ENCODE results near the gene PPIL6. TPM values are rescaled to one million over a fixed set of nuclear protein-coding genes. Genes with fewer than 3 reads are reported as not detected.

The PPIL6 gene
- total and polyA plus RNA-seq, 2 experiments from 2014 or later = 1.7 TPM

DNA sequence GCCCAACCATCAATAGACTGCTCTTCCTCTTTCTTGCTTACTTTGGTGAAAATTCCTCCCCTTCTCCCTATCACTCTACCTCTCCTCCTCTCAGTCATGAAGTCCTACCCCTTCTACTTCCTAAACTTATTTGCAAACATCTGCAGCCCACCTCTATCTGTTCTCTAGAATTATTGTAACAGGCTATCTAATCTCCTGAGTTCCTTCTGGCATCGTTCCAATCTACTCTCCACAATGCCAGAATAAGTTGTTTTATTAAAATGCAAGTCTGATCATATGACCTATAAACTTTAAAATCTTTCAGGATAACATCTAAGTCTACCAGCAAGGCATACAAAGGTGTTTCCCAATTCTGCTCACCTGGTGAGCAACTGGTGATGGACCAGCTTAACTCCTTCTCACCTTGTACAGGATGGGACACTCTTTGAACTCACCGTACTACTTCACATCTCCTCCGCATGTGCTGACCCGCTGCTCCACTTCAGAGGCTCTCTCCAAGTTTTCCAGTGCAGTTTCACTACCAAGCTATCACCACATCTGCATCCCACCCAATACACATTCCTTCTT lies 66.0 kb downstream of the PPIL6 start (continued):
- TF ChIP-seq, protein P1, sequence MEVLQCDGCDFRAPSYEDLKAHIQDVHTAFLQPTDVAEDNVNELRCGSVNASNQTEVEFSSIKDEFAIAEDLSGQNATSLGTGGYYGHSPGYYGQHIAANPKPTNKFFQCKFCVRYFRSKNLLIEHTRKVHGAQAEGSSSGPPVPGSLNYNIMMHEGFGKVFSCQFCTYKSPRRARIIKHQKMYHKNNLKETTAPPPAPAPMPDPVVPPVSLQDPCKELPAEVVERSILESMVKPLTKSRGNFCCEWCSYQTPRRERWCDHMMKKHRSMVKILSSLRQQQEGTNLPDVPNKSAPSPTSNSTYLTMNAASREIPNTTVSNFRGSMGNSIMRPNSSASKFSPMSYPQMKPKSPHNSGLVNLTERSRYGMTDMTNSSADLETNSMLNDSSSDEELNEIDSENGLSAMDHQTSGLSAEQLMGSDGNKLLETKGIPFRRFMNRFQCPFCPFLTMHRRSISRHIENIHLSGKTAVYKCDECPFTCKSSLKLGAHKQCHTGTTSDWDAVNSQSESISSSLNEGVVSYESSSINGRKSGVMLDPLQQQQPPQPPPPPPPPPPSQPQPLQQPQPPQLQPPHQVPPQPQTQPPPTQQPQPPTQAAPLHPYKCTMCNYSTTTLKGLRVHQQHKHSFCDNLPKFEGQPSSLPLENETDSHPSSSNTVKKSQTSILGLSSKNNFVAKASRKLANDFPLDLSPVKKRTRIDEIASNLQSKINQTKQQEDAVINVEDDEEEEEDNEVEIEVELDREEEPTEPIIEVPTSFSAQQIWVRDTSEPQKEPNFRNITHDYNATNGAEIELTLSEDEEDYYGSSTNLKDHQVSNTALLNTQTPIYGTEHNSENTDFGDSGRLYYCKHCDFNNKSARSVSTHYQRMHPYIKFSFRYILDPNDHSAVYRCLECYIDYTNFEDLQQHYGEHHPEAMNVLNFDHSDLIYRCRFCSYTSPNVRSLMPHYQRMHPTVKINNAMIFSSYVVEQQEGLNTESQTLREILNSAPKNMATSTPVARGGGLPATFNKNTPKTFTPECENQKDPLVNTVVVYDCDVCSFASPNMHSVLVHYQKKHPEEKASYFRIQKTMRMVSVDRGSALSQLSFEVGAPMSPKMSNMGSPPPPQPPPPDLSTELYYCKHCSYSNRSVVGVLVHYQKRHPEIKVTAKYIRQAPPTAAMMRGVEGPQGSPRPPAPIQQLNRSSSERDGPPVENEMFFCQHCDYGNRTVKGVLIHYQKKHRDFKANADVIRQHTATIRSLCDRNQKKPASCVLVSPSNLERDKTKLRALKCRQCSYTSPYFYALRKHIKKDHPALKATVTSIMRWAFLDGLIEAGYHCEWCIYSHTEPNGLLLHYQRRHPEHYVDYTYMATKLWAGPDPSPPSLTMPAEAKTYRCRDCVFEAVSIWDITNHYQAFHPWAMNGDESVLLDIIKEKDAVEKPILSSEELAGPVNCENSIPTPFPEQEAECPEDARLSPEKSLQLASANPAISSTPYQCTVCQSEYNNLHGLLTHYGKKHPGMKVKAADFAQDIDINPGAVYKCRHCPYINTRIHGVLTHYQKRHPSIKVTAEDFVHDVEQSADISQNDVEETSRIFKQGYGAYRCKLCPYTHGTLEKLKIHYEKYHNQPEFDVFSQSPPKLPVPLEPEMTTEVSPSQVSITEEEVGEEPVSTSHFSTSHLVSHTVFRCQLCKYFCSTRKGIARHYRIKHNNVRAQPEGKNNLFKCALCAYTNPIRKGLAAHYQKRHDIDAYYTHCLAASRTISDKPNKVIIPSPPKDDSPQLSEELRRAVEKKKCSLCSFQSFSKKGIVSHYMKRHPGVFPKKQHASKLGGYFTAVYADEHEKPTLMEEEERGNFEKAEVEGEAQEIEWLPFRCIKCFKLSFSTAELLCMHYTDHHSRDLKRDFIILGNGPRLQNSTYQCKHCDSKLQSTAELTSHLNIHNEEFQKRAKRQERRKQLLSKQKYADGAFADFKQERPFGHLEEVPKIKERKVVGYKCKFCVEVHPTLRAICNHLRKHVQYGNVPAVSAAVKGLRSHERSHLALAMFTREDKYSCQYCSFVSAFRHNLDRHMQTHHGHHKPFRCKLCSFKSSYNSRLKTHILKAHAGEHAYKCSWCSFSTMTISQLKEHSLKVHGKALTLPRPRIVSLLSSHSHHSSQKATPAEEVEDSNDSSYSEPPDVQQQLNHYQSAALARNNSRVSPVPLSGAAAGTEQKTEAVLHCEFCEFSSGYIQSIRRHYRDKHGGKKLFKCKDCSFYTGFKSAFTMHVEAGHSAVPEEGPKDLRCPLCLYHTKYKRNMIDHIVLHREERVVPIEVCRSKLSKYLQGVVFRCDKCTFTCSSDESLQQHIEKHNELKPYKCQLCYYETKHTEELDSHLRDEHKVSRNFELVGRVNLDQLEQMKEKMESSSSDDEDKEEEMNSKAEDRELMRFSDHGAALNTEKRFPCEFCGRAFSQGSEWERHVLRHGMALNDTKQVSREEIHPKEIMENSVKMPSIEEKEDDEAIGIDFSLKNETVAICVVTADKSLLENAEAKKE (CRISPR knock-in tag; IDR thresholded peaks at IDR 0.05) = no peak
- no peak for TF ChIP-seq POLR2AphosphoS5 (IDR thresholded peaks at IDR 0.05; ENCODE audit: low read depth)

DNA sequence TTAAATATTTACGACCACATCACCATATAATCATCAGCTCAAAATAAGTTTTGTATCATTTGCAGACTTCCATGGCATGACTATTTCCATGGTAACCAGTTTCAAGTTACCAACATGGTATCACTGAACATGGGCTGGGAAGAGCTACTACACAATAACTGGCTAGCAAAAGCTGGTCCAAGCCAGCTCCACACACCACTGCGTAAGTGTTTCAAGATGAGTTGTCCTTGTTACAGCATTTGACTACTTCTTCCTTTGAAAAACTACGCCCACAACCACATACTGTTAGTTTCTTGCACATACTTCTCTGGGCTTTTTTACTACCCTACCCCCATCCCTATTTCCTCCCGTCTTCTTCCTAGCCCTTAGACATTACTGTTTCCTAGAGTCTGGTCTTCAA lies 66.7 kb downstream of the PPIL6 start:
- H3K36me3 Mint-ChIP-seq (ENCODE audit: low read depth) = peaks cover 72% of the 10 kb centered on the region
- H3K79me2 ChIP-seq (replicated peaks; ENCODE audit: insufficient read depth) = peaks cover 39% of the 10 kb centered on the region
- no peak overlapping the region for H3K4me3 Mint-ChIP-seq

DNA sequence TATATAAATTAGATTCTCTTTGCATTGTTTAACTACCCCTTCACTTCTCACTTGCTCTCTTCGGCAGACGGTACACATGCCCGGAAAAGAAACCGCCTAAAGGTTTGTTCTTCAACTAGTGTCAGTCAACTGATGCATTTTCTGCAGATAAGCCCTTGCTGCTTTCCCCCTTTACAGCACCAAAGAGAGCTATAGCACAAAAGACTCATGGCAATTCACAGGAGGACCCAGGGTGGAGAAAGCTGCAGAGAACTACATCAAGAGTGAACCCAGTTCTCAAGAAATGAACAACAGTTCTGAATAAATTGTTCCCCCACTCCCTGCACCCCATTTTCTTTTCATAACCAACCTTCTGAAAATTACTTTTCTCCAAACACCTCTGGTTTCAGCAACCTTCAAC lies 67.1 kb downstream of the PPIL6 start:
- Mint-ChIP-seq H3K4me1 (no peaks in the 10 kb centered on the region), H3K27ac (no peak overlapping the region), H3K36me3 (ENCODE audit: low read depth) (peaks cover 75% of the 10 kb centered on the region), H3K4me3 (no peak overlapping the region), H3K27me3 (ENCODE audit: insufficient read depth, low read depth, poor library complexity) (peaks cover 3% of the 10 kb centered on the region), H3K9me3 (no peaks in the 10 kb centered on the region)
- H4K20me1 ChIP-seq (replicated peaks; ENCODE audit: insufficient read depth) = peaks cover 22% of the 10 kb centered on the region
- H3K9me2 ChIP-seq (ENCODE audit: insufficient read depth) = no peaks in the 10 kb centered on the region
- no peak overlapping the region for H3K27ac ChIP-seq (ENCODE audit: low read depth)
- H3K79me2 ChIP-seq (replicated peaks; ENCODE audit: insufficient read depth) = peaks cover 34% of the 10 kb centered on the region
- no peak overlapping the region for H3K4me3 ChIP-seq
- H3F3A ChIP-seq (replicated peaks; ENCODE audit: low read depth) = no peaks in the 10 kb centered on the region
- no peak overlapping the region for H2AFZ ChIP-seq
- DNase-seq (ENCODE audit: low spot score) (no peak), ATAC-seq (no peak)
- H3K36me3 ChIP-seq (ENCODE audit: insufficient read depth) = peaks cover 47% of the 10 kb centered on the region
- H3K4me1 ChIP-seq (ENCODE audit: insufficient read depth) = no peaks in the 10 kb centered on the region
- H3K4me2 ChIP-seq = no peak overlapping the region
- H3K27me3 ChIP-seq (ENCODE audit: insufficient read depth) = no peaks in the 10 kb centered on the region
- TF ChIP-seq CREB1 (CRISPR knock-in tag; IDR thresholded peaks at IDR 0.05; ENCODE audit: low read depth) (no peak), STAT1 (IDR thresholded peaks at IDR 0.05; ENCODE audit: unreplicated experiment) (no peak), EZH2phosphoT487 (IDR thresholded peaks at IDR 0.05; ENCODE audit: unreplicated experiment) (no peak), JUNB (IDR thresholded peaks at IDR 0.05; ENCODE audit: unreplicated experiment) (no peak), ZNF114 (CRISPR knock-in tag; IDR thresholded peaks at IDR 0.05) (no peak), ZNF331 (CRISPR knock-in tag; IDR thresholded peaks at IDR 0.05; ENCODE audit: low read depth) (no peak), NANOG (IDR thresholded peaks at IDR 0.05; ENCODE audit: borderline replicate concordance) (no peak)
- TF ChIP-seq, protein P2, sequence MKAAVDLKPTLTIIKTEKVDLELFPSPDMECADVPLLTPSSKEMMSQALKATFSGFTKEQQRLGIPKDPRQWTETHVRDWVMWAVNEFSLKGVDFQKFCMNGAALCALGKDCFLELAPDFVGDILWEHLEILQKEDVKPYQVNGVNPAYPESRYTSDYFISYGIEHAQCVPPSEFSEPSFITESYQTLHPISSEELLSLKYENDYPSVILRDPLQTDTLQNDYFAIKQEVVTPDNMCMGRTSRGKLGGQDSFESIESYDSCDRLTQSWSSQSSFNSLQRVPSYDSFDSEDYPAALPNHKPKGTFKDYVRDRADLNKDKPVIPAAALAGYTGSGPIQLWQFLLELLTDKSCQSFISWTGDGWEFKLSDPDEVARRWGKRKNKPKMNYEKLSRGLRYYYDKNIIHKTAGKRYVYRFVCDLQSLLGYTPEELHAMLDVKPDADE (IDR thresholded peaks at IDR 0.05) = no peak
- TF ChIP-seq, protein P3, sequence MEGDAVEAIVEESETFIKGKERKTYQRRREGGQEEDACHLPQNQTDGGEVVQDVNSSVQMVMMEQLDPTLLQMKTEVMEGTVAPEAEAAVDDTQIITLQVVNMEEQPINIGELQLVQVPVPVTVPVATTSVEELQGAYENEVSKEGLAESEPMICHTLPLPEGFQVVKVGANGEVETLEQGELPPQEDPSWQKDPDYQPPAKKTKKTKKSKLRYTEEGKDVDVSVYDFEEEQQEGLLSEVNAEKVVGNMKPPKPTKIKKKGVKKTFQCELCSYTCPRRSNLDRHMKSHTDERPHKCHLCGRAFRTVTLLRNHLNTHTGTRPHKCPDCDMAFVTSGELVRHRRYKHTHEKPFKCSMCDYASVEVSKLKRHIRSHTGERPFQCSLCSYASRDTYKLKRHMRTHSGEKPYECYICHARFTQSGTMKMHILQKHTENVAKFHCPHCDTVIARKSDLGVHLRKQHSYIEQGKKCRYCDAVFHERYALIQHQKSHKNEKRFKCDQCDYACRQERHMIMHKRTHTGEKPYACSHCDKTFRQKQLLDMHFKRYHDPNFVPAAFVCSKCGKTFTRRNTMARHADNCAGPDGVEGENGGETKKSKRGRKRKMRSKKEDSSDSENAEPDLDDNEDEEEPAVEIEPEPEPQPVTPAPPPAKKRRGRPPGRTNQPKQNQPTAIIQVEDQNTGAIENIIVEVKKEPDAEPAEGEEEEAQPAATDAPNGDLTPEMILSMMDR (conservative IDR thresholded peaks at IDR 0.05; ENCODE audit: low read depth in 2 of 2) = no peak

More for the DNA sequence above, 66.7 kb downstream of the PPIL6 start:
- Histone ChIP-seq H3K4me2 (no peak overlapping the region), H3K27me3 (ENCODE audit: insufficient read depth) (no peaks in the 10 kb centered on the region), H3K27ac (ENCODE audit: low read depth) (no peak overlapping the region), H4K20me1 (replicated peaks; ENCODE audit: insufficient read depth) (peaks cover 27% of the 10 kb centered on the region), H3K9me2 (ENCODE audit: insufficient read depth) (no peaks in the 10 kb centered on the region), H3F3A (replicated peaks; ENCODE audit: low read depth) (no peaks in the 10 kb centered on the region), H3K36me3 (ENCODE audit: insufficient read depth) (peaks cover 47% of the 10 kb centered on the region), H2AFZ (no peak overlapping the region), H3K4me3 (no peak overlapping the region), H3K4me1 (ENCODE audit: insufficient read depth) (no peaks in the 10 kb centered on the region)
- TF ChIP-seq NANOG (IDR thresholded peaks at IDR 0.05; ENCODE audit: borderline replicate concordance) (no peak), POLR2AphosphoS5 (IDR thresholded peaks at IDR 0.05; ENCODE audit: low read depth) (no peak), EZH2phosphoT487 (IDR thresholded peaks at IDR 0.05; ENCODE audit: unreplicated experiment) (no peak), ZNF114 (CRISPR knock-in tag; IDR thresholded peaks at IDR 0.05) (no peak)
- no peaks in the 10 kb centered on the region for H3K9me3 Mint-ChIP-seq
- no peak overlapping the region for H3K27ac Mint-ChIP-seq
- no peak for DNase-seq (ENCODE audit: low spot score)
- no peaks in the 10 kb centered on the region; the same call in 2 of the 3 replicates for H3K4me1 Mint-ChIP-seq
- ATAC-seq = no peak
- H3K27me3 Mint-ChIP-seq (ENCODE audit: insufficient read depth, low read depth, poor library complexity) = peaks cover 3% of the 10 kb centered on the region
